Measurements from ENCODE around the gene OMP.

- TF ChIP-seq ZNF292 (tag by site-specific recombination; IDR thresholded peaks at IDR 0.05; ENCODE audit: borderline replicate concordance, low read depth) (no peak), ZNF501 (tag by site-specific recombination; IDR thresholded peaks at IDR 0.05) (no peak), ZNF121 (tag by site-specific recombination; IDR thresholded peaks at IDR 0.05) (no peak), CTCF (tag by site-specific recombination; IDR thresholded peaks at IDR 0.05) (no peak), ZNF302 (tag by site-specific recombination; IDR thresholded peaks at IDR 0.05; ENCODE audit: low read depth) (no peak), ZFP3 (tag by site-specific recombination; IDR thresholded peaks at IDR 0.05; ENCODE audit: low read depth) (no peak), ZNF18 (tag by site-specific recombination; IDR thresholded peaks at IDR 0.05) (no peak), MYNN (tag by site-specific recombination; IDR thresholded peaks at IDR 0.05; ENCODE audit: borderline replicate concordance) (no peak), ZBTB6 (tag by site-specific recombination; IDR thresholded peaks at IDR 0.05) (no peak), SP7 (tag by site-specific recombination; IDR thresholded peaks at IDR 0.05) (no peak), ZBTB1 (tag by site-specific recombination; IDR thresholded peaks at IDR 0.05) (no peak), ZNF660 (tag by site-specific recombination; IDR thresholded peaks at IDR 0.05) (no peak), ZBTB21 (tag by site-specific recombination; IDR thresholded peaks at IDR 0.05) (no peak), ZNF701 (tag by site-specific recombination; IDR thresholded peaks at IDR 0.05) (no peak)
These were observed 7.7 kb upstream of the OMP start for GRCh38 chr11:77094841-77095365.
